GM12878 (cell line): ENCODE measurements around the gene TMPRSS11A. TPM values are rescaled to one million over a fixed set of nuclear protein-coding genes. Genes with fewer than 3 reads are reported as not detected.

Experiments used
- ATAC-seq: fragments of 200-7000 bp; cut with Tn5 transposase; 3 replicates; pipeline ENCODE4 v1.9.1; 2020; ENCODE audit warnings: mild to moderate bottlenecking, moderate library complexity
- BruUV-seq: library from RNA; stranded (reverse); fragments of 400-500 nt; replicated peaks from 2 replicates; lab custom pipeline; 2021; lab: Mats Ljungman, UMichigan
- CTCF ChIA-PET: fragments of 300-600 bp; sonication (Branson Sonifier 250); formaldehyde crosslinking; extraction: SDS; loops from one replicate; lab custom pipeline; 2021; ENCODE audit warnings: inconsistent platforms; lab: Yijun Ruan, JAX
- POLR2A ChIA-PET: fragments of 350-600 bp; formaldehyde crosslinking; extraction: SDS; loops from one replicate; lab custom pipeline; 2021; ENCODE audit warnings: inconsistent platforms; lab: Charles Lee
- RAD21 ChIA-PET: fragments of 300-600 bp; sonication (Branson Sonifier 250); formaldehyde crosslinking; loops from one replicate; lab custom pipeline; 2023; ENCODE audit warnings: antibody characterized with exemption; ENCODE audit not compliant: unreplicated experiment; lab: Charles Lee
- SMC1A ChIA-PET: fragments of 300-600 bp; sonication (Branson Sonifier 250); formaldehyde crosslinking; loops from one replicate; lab custom pipeline; 2023; ENCODE audit not compliant: unreplicated experiment, uncharacterized antibody; lab: Charles Lee
- DNase-seq: peaks from one replicate; pipeline ENCODE4 v3.0.0-alpha.2; 2011; ENCODE audit warnings: low read depth, low spot score
- FAIRE-seq: peaks from 3 replicates; lab custom pipeline; 2011; peaks lifted over from hg19 to GRCh38; lab: Jason Lieb, UNC
- H2AFZ ChIP-seq: 2 replicates; pipeline ENCODE4 v1.6.0; 2011; ENCODE audit warnings: low read depth, low read length, control low read depth; ENCODE audit not compliant: control insufficient read depth
- H3K27ac ChIP-seq: 2 replicates; pipeline ENCODE4 v1.5.1; 2011; ENCODE audit warnings: control low read depth; ENCODE audit not compliant: control insufficient read depth, insufficient read depth
- H3K27me3 ChIP-seq, 2 experiments: replicated peaks in 1 of 2; 2 replicates each; pipeline versions ENCODE4 v1.6.0 to v1.6.1; 2011; ENCODE audit warnings: low read length in 1 of 2; ENCODE audit not compliant: control insufficient read depth in 2 of 2, insufficient read depth in 2 of 2
- H3K36me3 ChIP-seq, 2 experiments: 2 replicates each; pipeline ENCODE4 v1.5.1; 2011; ENCODE audit warnings: low read length in 1 of 2; ENCODE audit not compliant: control insufficient read depth in 2 of 2, insufficient read depth in 2 of 2
- H3K4me1 ChIP-seq: 2 replicates; pipeline ENCODE4 v1.6.1; 2011; ENCODE audit warnings: mild to moderate bottlenecking, low read length, moderate library complexity, mixed read lengths; ENCODE audit not compliant: control insufficient read depth, insufficient read depth
- H3K4me2 ChIP-seq: 2 replicates; pipeline ENCODE4 v1.6.0; 2011; ENCODE audit warnings: control low read depth; ENCODE audit not compliant: control insufficient read depth, insufficient read depth
- H3K4me3 ChIP-seq: fragments of 200-600 bp; sonication (generic); 2 replicates; pipeline ENCODE4 v1.5.1; 2016
- H3K79me2 ChIP-seq: 2 replicates; pipeline ENCODE4 v1.6.0; 2011; ENCODE audit warnings: low read length; ENCODE audit not compliant: control insufficient read depth, insufficient read depth
- H3K9ac ChIP-seq: 2 replicates; pipeline ENCODE4 v1.8.0; 2011; ENCODE audit warnings: low read length, control low read depth, mixed read lengths; ENCODE audit not compliant: control insufficient read depth, insufficient read depth
- H3K9me3 ChIP-seq: replicated peaks from 3 replicates; pipeline ENCODE4 v1.5.1; 2011; ENCODE audit warnings: mild to moderate bottlenecking, low read length; ENCODE audit not compliant: control insufficient read depth, insufficient read depth
- H4K20me1 ChIP-seq: 2 replicates; pipeline ENCODE4 v1.6.0; 2011; ENCODE audit not compliant: control insufficient read depth, insufficient read depth
- FOS ChIP-seq: IDR thresholded peaks from 3 replicates; pipeline ENCODE4 v1.6.1; 2011; ENCODE audit warnings: borderline replicate concordance; ENCODE audit not compliant: insufficient read length; ENCODE audit errors: extremely low read depth
- MYB ChIP-seq: fragments of 150-350 bp; IDR thresholded peaks from 2 replicates; pipeline ENCODE4 v1.6.1; 2014; ENCODE audit warnings: mild to moderate bottlenecking, low read depth, low read length, borderline replicate concordance
- POLR2AphosphoS2 ChIP-seq: IDR thresholded peaks from 2 replicates; pipeline ENCODE4 v1.6.1; 2011; ENCODE audit warnings: low read depth, mild to moderate bottlenecking, low read length, improper control_type of control experiment, moderate library complexity
- SKIL ChIP-seq: fragments of 450-650 bp; IDR thresholded peaks from 2 replicates; pipeline ENCODE4 v1.6.1; 2017; ENCODE audit warnings: mild to moderate bottlenecking, low read depth, inconsistent platforms; ENCODE audit not compliant: poor library complexity, severe bottlenecking
- STAT1 ChIP-seq: fragments of 450-650 bp; conservative IDR thresholded peaks from 2 replicates; pipeline ENCODE4 v1.6.1; 2014; ENCODE audit warnings: antibody characterized with exemption, mild to moderate bottlenecking
- TARDBP ChIP-seq: IDR thresholded peaks from 2 replicates; pipeline ENCODE4 v1.6.1; 2016; ENCODE audit warnings: borderline replicate concordance
- USF2 ChIP-seq: IDR thresholded peaks from 2 replicates; pipeline ENCODE4 v1.6.1; 2011; ENCODE audit warnings: low read depth, low read length, improper control_type of control experiment, borderline replicate concordance
- YY1 ChIP-seq: IDR thresholded peaks from 2 replicates; pipeline ENCODE4 v1.6.1; 2011; ENCODE audit warnings: low read depth, mild to moderate bottlenecking, low read length
- ZNF207 ChIP-seq: fragments of 450-650 bp; IDR thresholded peaks from 2 replicates; pipeline ENCODE4 v1.6.1; 2014; ENCODE audit warnings: antibody characterized with exemption, mild to moderate bottlenecking, borderline replicate concordance
- WGBS: methylation state at CpG from one replicate; pipeline ENCODE4 v1.1.6; 2016; ENCODE audit warnings: low lambda C conversion rate; ENCODE audit not compliant: insufficient replicate concordance, insufficient coverage; ENCODE audit errors: missing lambda C conversion rate; 5-methylcytosine and 5-hydroxymethylcytosine counted together
- in situ Hi-C: fragments of 300-500 bp; cut with MboI; formaldehyde crosslinking; loops from 9 replicates; pipeline ENCODE4 v1.14.3; 2018; ENCODE audit warnings: mixed read lengths
- intact Hi-C: fragments of 100-400 bp; cut with micrococcal nuclease; formaldehyde crosslinking; loops from one replicate; pipeline ENCODE4 v1.14.2; 2022; ENCODE audit not compliant: unreplicated experiment
- polyA plus RNA-seq, 11 experiments: library from polyadenylated mRNA; depleted of rRNA in 4 of 11; unstranded in 6 of 11; stranded (reverse) in 5 of 11; fragments of >200 nt; fragmentation: Nextera tagmentation in 4 of 11; fragmentation: Illumina TruSeq in 1 of 11; extraction: Ambion mirVana in 4 of 11; extraction: Trizol in 1 of 11; gene quantifications; 1 replicate in 1 of 11; 2 replicates in 10 of 11; pipeline versions ENCODE4 v1.2.1 to v1.2.3, GENCODE V29; 2011 to 2016; ENCODE audit warnings: inconsistent platforms in 2 of 11, missing spikeins in 2 of 11, low read depth in 1 of 11
- total RNA-seq, 4 experiments: library from RNA; depleted of rRNA in 3 of 4; stranded (reverse); fragments of >200 nt in 3 of 4; fragmentation: Illumina TruSeq in 1 of 4; extraction: Trizol in 1 of 4; gene quantifications; 2 replicates each; pipeline versions ENCODE4 v1.2.1 to v1.2.3, GENCODE V29; 2013 to 2021
- TF ChIP-seq, protein P1 (sequence below): fragments of 450-650 bp; IDR thresholded peaks from 2 replicates; pipeline ENCODE4 v1.6.1; 2017; ENCODE audit warnings: low read depth, mild to moderate bottlenecking, moderate library complexity
- TF ChIP-seq, protein P2 (sequence below): fragments of 450-650 bp; IDR thresholded peaks from 2 replicates; pipeline ENCODE4 v1.6.1; 2014; ENCODE audit warnings: mild to moderate bottlenecking
- TF ChIP-seq, protein P3 (sequence below): fragments of 450-650 bp; conservative IDR thresholded peaks from 2 replicates; pipeline ENCODE4 v1.6.1; 2017; ENCODE audit warnings: mild to moderate bottlenecking, moderate library complexity

The TMPRSS11A gene
- total and polyA plus RNA-seq, 10 of the 15 experiments (the other 5 are each of a cell fraction or from before 2014, with no cell fraction given), result 0.02 TPM; not detected in 9

DNA sequence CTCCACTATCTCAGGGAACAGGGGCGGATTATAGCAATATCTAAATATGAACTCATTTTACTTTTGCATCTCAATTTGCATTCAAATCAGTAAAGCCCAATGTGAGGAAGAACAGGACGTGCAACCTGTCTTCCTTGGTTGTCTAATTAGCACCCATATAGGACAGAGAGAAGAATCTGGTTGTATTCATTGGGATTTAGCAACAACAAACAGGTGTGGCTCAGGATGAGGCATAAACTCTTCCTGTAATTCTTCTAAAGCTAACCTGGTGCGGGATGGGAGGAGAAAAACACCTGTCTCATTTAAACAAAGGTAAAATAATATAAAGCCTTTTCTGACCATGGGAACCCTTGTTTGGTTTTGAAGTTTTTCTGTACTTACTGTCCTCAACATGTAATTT lies 22.2 kb downstream of the TMPRSS11A start:
- Histone ChIP-seq H3K36me3 (no peaks in the 10 kb centered on the region), H3K79me2 (no peaks in the 10 kb centered on the region), H4K20me1 (no peaks in the 10 kb centered on the region), H2AFZ (no peak overlapping the region), H3K27me3 (no peaks in the 10 kb centered on the region), H3K4me3 (no peak overlapping the region), H3K4me1 (no peaks in the 10 kb centered on the region), H3K27ac (no peak overlapping the region), H3K4me2 (no peak overlapping the region), H3K9me3 (no peaks in the 10 kb centered on the region), H3K9ac (no peak overlapping the region)
- in situ Hi-C loops, result no loop called here
- ChIA-PET POLR2A (no interaction called here), CTCF (interaction anchor here (1.8 kb wide), 1 partner anchor 11 kb away, joined by 3 read pairs; no protein-coding TSS in a partner anchor), RAD21 (no interaction called here), SMC1A (no interaction called here)
- ATAC-seq (no peak), FAIRE-seq (no peak), DNase-seq (no peak)
- intact Hi-C loops, result no loop called here
- BruUV-seq, result no TSS peak
- WGBS, result 4% methylated on average over 3 of the region's 3 CpGs
- TF ChIP-seq SKIL, result no peak
- no peak for TF ChIP-seq USF2
- TF ChIP-seq, protein P1, sequence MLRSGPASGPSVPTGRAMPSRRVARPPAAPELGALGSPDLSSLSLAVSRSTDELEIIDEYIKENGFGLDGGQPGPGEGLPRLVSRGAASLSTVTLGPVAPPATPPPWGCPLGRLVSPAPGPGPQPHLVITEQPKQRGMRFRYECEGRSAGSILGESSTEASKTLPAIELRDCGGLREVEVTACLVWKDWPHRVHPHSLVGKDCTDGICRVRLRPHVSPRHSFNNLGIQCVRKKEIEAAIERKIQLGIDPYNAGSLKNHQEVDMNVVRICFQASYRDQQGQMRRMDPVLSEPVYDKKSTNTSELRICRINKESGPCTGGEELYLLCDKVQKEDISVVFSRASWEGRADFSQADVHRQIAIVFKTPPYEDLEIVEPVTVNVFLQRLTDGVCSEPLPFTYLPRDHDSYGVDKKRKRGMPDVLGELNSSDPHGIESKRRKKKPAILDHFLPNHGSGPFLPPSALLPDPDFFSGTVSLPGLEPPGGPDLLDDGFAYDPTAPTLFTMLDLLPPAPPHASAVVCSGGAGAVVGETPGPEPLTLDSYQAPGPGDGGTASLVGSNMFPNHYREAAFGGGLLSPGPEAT, result no peak
- TF ChIP-seq, protein P2, sequence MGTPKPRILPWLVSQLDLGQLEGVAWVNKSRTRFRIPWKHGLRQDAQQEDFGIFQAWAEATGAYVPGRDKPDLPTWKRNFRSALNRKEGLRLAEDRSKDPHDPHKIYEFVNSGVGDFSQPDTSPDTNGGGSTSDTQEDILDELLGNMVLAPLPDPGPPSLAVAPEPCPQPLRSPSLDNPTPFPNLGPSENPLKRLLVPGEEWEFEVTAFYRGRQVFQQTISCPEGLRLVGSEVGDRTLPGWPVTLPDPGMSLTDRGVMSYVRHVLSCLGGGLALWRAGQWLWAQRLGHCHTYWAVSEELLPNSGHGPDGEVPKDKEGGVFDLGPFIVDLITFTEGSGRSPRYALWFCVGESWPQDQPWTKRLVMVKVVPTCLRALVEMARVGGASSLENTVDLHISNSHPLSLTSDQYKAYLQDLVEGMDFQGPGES, result no peak
- no peak for TF ChIP-seq ZNF207
- TF ChIP-seq YY1, result no peak
- TF ChIP-seq MYB, result no peak
- no peak for TF ChIP-seq FOS
- no peak for TF ChIP-seq TARDBP
- TF ChIP-seq, protein P3, sequence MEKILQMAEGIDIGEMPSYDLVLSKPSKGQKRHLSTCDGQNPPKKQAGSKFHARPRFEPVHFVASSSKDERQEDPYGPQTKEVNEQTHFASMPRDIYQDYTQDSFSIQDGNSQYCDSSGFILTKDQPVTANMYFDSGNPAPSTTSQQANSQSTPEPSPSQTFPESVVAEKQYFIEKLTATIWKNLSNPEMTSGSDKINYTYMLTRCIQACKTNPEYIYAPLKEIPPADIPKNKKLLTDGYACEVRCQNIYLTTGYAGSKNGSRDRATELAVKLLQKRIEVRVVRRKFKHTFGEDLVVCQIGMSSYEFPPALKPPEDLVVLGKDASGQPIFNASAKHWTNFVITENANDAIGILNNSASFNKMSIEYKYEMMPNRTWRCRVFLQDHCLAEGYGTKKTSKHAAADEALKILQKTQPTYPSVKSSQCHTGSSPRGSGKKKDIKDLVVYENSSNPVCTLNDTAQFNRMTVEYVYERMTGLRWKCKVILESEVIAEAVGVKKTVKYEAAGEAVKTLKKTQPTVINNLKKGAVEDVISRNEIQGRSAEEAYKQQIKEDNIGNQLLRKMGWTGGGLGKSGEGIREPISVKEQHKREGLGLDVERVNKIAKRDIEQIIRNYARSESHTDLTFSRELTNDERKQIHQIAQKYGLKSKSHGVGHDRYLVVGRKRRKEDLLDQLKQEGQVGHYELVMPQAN, result no peak
- TF ChIP-seq POLR2AphosphoS2, result no peak
- TF ChIP-seq STAT1, result no peak
